ENCODE measurements around the gene E2F4.

The E2F4 gene, protein sequence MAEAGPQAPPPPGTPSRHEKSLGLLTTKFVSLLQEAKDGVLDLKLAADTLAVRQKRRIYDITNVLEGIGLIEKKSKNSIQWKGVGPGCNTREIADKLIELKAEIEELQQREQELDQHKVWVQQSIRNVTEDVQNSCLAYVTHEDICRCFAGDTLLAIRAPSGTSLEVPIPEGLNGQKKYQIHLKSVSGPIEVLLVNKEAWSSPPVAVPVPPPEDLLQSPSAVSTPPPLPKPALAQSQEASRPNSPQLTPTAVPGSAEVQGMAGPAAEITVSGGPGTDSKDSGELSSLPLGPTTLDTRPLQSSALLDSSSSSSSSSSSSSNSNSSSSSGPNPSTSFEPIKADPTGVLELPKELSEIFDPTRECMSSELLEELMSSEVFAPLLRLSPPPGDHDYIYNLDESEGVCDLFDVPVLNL

DNA sequence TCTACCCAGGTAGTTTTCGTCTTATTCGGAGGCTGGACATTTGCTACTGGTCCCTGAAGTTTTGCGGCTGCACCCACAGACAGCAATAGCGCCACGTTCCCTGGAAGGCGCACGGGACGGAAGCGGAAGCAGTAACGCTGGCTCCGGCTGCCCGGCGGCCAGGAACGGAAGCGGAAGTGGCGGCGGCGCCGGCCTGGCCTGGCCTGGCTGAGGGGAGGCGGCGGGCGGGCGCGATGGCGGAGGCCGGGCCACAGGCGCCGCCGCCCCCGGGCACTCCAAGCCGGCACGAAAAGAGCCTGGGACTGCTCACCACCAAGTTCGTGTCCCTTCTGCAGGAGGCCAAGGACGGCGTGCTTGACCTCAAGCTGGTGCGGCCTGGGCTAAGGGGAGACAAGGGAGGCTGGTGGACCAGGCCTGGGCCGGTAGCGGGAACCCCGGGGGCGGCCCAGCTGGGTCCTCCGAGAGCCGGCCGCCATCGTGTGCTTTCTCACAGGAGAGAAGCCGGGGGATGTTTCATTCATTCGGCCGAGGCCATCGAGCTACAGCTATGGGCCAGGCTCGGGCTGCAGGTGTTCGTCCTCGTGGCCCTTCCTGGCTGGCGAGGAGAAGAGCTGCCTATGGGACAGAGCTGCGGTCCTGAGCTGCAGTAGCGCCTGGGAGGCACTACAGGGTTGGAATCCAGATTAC is at the start of gene E2F4:
Gene E2F4, plus strand, starts transcription at position 161 of the 687 bp plus-strand sequence. Its CDS starts 73 bp downstream, at position 234.
- DNase-seq = peak; percentile 78 to 87

DNA sequence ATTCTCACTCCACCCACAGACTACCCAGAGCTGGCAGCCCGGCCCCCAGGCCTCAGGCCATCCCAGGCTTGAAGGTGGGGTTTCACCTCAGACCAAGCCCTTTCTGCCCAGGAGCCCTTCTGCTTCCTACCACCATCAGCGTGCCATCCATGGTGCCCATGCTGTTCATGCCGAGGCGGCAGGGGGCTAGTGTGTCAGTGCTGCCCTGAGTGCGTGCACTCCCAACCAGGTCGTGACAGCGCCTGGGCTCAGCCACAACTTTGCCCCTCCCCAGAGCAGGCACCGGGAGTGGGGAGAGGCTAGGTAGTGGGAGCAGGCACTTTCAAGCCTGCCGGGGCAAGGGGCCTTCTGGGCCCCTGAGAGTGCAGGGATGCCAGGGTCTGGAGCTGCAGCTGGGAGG is 49.6 kb upstream of the E2F4 start:
- DNase-seq = no peak

DNA sequence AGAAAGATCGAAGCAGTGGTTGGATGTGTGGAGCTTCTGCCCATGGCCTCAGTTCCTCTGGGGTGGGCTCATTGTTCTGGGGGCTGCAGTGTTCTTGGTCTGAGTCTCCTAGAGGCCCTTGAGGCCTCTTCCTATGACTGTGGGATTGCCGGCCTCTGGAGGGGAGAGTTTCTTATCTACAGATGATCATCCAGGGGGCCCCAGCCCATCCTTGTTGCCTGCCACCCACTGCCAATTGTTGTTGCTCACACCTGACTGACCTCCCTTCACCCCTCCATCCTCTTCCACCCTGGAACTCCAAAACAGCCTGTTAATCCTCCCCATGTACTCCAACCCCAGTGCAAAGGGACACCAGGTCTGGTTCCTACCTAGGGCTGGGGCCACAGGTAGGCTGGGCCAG is 47.0 kb upstream of the E2F4 start:
- no peak for DNase-seq

DNA sequence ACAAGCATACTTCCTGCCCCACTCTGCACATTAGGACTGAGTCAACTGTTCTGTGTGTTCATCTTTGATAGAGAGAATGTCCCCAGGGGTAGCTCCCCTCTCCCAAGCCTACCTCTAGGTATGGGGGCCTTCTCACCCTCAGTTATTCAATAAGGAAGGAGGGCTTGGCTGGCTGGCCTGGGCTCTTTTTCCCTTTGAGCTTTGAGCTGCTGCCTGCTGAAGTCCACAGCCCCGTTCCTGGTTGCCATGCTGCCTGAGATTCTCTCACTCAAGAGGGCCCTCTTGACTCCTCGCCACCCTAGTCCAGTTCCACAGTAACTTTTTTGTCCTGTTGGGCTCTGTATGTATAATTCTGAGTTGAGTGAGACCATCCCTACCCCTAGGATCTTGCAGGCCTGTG is 46.2 kb upstream of the E2F4 start:
- no peak for DNase-seq

DNA sequence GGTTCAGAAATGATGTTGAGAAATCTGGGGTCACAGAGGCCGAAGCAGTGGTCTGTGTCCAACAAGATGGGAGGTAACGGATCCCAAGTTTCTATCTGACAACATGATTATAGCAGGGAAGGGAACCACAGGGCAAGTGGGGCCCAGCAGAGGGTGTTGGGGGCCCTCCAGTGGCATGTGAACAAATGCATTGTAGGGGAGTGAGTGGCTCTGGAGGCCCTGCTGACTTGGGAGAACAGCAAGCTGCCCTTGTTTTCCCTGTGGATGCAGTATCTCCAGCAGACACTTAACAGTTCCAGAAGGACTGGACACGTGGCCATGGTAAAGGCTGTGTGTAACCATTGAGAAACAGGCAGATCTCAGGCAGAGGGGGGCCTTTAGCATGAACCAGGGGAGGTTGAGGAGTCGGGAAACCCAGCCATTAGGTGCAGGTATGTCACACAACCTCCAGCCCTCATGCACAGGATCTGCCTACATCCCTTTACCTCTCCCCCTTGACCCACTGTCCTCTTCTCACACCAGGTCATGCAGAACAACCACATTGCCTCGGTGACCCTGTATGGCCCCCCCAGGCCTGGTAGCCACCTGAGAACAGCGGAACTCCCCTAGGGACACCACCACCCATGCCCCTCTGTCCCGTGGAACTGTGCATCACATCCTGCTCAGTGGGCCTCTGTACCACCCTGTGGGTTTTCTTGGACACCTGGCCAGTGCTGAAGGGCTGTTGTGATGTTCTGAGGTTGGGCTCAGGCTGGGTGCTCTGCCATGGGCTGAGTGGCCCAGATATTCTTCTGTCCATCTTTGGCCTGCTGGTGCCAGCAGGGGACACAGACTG is 45.2 kb upstream of the E2F4 start:
- DNase-seq = no peak

DNA sequence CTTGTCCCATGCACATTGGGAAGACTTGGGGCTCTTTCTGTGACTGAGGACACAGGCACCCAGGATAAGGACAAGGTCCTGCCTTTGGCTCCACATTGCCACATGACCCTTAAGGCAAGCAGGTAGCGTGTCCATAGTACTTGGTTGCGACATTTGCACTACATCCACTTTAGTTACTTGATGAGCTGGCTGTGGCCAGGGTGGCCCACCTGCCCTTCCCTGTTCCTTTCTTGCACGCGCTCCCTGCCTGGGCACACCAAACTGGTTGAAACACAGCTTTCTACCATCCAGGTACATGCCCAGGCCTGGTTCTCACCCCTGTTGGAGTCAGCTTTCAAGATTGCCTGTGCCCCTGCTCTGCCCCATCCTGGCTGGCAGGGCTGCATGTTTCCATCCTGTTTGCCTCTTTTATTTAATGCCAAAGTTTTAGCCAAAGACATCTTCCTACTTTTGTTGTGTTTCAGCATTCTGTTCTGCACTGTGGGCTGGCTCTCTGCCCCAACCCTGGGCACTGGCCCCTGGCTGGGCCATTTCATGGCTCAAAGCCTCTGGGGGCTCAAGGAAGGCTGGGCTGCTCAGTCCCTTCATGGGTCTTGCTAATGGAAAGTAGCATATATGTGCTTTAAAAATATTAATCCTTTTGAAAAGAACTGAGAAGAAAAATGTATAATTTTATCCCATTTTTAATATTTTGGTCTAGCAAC is 44.4 kb upstream of the E2F4 start:
- no peak for DNase-seq

DNA sequence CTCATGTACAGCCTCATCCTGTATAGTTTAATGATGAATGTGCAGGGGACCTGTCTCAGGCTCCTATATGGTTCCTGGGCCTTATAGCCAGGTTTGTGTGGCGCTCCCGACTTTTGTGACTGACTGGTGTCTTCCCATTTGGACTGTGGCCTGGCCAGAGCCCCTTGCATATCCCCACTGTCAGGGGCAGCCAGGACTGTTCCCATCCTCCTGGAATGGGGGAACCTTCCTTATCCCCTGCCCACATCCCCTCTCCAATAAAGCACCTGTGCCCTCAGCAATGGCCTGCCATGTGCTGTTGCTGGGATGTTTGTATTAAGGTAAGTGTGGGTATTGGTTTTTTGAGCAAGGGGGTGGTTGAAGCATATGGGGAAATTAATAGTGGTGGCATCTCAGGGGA is 43.7 kb upstream of the E2F4 start:
- DNase-seq = no peak

DNA sequence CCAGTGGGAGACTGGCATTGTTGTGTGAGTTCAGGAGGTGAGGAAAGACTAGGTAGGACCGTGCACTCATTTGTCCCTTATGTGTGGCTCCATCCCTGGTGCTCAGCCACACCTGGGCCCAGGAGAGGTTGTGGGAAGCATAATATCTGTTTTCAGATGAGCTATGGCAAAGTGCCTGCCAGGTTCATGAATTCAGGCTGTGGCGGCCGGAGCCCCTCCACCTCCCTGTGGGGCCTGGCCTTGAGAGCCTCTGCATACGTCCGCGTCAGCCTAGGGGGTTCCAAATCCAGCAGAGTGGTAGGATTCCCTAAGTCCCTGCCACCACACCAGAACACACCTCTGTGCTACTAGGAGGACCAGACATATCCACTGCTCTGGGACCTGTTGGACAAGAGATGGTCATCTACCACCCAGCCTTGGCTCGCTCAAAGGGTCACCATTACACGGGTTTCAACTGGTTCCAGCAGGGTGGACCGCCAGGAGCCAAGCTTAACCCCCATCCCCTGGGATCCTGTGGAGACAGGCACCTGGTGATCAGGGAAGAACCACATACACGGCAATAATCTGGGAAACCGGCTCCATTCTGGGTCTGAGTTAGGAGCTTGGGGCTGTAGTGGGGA is 43.2 kb upstream of the E2F4 start:
- DNase-seq = no peak

DNA sequence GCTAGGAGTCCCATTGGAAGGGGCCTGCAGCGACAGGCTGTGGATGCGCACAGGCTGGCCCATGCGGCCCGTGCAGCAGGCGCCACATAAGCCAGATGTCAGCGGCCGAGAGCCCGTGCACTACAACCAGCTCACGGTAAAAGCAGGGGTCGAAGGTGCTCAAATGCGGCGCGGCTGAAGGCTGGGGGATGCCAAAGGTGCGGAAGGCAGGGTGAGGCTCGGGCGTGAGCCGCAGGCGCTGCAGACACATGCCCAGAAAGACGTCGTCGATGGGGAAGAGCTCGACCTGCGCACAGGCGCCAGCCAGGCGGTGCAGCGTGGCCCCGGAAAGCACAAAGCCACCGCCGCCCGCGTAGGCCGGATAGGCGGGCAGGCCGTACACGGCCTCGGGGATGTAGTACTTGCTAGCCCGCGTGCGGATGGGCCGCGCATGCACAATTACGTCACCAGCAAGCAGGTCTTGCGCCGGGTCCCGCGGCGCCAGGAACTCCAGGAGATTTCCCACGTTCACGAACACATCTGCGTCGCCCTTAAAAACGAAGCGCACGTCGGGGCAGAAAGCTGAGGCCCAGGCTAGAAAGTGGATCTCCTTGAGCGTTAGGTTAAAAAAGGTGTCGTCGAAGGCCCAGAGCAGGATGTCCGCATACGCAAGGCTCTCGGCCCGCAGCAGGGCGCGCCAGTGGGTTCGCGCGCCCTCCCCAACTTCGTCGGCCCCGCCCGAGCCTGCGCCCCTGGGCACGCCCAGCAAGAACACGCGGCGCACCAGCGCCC is 42.5 kb upstream of the E2F4 start:
- DNase-seq = no peak

DNA sequence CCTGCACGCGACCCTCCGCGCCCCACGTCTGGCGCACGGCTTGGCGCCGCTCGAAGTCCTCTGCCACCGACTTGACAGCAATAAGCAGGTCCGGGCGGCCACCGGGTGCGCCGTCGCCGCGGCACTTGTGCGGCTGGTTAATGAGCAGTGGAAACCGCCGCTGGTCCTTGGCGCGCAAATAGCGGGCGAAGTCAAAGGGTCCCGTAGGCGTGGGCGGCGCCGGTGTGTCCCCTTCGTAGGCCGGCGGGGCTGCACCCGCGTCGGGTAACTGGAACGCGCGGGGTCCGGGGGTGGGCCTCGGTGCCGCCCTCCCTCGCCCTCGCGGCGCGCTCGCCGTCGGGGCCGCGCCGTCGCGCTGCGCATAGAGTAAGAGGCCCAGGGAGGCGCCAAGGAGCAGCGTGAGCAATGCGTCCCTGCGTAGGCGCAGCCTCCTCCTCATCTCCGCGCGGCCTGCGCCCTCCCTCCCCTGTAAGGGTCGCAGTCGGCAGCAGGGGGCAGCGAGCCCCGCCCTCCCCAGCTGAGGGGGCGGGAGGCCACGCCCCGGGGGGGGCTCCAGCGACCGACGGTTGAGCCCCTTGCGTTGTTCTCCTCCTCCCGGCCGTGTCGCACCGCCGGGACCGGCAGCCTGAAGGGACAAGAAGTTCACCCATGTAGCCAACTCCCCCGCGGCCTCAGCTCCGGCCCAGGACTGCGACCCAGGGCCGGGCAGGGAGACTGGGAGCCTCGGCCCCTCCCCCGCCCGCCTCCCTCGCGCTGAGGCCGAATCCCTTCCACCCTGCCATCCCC is 41.7 kb upstream of the E2F4 start:
- DNase-seq = peak; percentile 27 to 44

DNA sequence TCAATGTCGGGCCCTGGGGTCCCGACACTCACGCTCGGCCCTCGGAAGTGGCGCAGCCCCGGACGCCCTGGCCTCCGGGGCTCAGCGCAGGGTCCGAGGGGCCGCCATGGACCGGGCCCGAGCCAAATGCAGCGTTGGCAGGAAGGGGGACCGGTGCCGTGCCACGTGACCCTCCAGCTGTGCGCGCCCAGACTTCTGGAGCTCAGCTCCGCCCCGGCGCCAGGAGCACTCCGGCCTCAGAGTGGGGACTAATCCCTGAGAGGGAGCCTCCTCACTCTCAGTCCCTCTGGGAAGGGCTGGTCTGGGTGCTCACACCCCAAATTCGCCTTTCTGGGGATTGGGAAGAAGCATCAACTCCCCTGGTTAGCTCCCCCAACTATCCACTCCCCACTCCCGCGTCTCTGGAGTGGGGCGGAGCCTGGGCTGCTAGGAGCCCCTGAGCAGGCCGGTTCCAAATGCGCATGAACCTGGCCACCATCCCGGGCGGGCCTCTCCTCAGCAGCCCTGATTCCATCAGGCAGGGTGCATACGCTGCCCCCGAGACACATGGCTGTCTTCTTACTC is 41.0 kb upstream of the E2F4 start, which contains the start of gene B3GNT9:
Gene B3GNT9, minus strand, starts transcription at position 166 of the 564 bp plus-strand sequence. CDS start 513 bp downstream, outside the sequence.
- DNase-seq = peak; percentile 44 to 63

DNA sequence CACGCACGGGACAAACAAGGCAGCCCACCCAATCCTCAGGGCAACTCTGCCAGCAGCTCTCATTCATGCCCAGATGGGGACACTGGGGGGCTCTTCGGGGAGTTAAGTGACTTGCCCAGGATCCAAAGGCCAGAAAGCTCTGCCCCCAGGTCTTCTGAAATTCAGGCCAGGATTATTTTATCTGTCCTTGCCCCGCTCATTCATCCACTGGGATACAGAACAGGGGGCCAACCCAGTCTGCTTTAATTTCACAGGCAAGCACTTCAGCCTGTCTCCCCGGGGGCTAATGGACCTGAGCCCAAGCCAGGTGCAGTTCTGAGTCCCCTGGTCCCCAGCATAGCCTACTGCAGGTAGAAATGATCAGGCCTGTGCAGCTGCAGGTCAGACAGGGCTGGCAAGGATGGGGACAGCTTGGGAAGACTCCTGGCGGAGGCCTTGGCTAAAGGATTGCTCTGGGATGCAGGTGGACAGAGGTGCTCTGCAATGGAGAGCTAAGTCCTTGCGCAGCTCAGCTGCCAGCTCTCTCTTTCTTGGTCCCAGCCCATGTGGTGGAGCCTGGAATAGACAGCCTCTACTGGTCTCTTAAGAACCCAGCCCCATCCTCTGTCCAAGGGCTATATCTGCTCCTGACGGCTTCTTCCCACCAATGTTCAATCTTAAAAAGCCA is 40.4 kb upstream of the E2F4 start:
- DNase-seq = no peak

DNA sequence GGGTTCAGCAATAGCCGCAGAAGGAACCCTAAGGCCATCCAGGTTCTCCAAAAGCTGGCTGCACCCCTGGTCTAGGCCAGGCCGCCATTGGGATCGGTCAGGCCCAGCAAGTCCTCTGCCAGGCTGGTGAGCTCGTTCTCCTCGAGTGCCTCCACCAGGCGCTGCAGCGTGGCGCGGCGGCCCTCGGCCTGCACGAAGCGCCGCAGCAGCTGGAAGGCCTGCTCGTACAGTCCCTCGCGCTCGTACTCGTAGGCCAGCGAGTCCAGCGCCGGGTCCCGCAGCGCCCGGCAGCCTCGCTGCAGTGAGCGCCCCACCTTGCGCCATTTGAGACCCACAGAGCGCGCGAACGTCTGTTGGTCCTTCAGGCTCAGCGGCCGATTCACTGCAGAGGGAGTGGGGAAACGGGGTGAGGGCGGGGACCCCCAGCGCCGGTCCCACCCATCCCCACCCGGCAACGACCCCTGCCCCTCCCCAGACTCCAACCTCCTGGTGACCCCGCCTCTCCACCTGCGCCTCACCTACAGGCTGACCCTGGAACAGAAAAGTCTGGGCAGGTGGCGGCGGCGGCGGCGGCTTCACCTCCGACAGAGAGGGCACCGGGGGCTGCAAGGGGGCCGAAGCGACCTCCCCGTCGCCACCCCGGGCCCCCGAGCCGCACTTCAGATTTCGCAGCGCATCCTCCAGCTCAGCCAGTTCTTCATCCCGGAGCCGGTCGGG is 37.2 kb upstream of the E2F4 start:
- no peak for DNase-seq

DNA sequence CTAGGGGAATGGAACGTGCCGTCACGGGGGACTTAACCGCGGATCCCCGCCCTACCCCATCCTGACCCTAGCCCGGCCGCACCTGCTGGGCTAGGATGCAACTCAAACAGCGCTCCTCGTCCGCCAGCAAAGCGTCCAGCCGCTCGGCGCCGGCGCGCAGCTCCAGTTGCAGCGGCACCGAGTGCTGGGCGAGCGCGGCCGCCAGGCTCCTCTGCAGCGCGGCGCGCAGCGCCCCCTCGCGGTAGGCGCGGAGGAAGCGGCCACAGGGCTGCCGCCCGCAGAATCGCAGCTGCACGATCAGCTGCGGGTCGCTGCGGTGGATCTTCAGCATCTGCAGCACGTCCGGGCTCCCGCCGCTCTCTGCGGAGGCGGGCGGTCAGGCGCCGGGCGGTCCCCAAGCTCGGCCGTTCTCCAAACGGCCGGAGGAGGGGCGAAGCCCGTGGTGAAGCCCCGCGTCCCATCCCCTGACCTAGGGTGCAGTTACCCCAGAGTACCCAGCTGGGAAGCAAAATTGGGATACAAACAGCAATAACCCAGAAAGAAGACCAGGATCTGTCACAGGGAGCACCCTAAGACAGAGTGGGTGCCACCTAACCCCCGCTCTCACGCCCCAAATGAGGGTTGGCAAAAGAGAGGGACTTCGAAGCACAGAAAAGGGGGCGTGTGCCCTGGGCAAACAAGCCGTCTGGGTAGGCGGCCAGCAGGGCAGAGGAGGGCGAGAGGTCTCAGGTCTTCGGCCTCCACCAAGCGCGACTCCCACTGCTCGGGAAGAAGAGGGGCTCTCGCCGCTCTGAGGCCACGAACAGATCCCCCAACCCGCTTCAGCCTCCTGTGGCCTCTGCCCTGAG is 36.4 kb upstream of the E2F4 start:
- DNase-seq = peak in 1 of 2 experiments; percentile 11

DNA sequence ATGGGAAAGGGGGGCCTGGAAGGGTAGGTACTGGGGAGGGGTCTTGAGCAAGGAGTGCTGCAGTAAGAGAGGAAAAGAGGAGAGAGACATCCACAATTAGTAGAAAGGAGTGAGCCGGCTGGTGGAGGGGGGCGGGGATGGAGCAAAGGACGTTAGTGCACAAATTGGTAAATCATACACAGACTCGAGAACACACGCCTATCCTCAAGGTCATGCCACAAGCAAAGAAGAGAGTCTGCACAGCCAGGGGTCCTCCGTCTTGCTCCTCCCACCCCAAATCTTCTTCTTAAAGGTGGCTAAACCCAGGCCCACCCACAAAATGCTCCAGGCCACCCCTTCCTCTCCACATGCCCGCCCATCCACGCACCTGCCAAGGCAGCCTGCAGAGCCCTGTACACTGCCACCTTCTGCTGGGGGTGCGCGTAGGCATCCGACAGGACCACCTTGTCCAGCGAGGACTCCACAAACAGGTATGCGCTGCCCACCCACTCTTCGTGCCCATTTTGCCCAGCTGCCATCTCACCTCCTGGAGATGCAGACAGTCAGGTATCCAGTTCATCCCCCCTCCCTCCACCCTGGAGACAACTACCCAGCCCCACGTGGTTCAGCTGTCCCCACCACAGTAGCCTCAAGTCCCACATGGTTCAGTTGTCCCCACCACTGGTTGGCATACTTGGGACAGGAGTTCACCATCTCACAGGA is 35.7 kb upstream of the E2F4 start:
- DNase-seq = no peak

DNA sequence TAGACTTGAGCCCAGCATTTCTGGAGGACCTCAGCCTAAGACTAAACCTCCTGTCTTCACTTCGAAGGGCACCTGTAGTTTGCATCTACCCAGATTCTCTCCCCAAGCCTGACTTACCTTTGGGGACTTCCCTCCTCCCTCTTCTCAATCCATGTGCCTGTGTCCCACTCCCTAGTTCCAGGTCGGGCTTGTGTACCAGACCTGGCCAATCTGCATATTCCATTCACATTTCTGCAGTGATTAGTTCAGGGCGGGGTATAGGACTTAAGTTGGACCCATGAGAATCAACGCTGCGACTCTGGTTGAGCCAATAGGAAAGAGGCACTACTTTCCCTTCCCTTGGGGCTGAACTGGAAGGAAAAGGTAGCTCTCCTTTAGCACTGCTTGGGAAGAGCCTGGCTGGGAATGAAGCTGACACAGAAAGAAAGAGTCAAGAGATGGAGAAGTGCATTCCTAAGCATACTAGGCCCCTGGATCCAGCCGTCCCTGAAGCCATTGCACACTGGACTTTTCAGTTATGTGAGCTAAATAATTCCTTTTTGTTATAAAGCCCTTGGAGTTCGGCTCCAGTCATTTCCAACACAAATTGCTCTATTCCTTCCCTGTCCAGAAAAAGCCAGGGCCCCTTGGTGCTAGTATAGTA is 34.7 kb upstream of the E2F4 start:
- no peak for DNase-seq

Measured in SW 1271 (cell line).